Upper lobe of right lung (tissue), 1 donor: ENCODE results near the gene P3H3. TPM values are rescaled to one million over a fixed set of nuclear protein-coding genes. Genes with fewer than 3 reads are reported as not detected.

Experiments
- ATAC-seq: fragments of 200-7000 bp; cut with Tn5 transposase; one replicate; pipeline ENCODE4 v1.9.1; 2020; ENCODE audit warnings: mild to moderate bottlenecking, moderate library complexity
- DNase-seq: peaks from one replicate; pipeline ENCODE4 v3.0.0-alpha.2; 2020
- H3K27ac ChIP-seq: fragments of 200-600 bp; one replicate; pipeline ENCODE4 v1.8.0; 2022
- H3K27me3 ChIP-seq: fragments of 200-600 bp; one replicate; pipeline ENCODE4 v1.8.0; 2022; ENCODE audit warnings: mild to moderate bottlenecking
- H3K36me3 ChIP-seq: fragments of 200-600 bp; one replicate; pipeline ENCODE4 v1.8.0; 2022
- H3K4me1 ChIP-seq: fragments of 200-600 bp; one replicate; pipeline ENCODE4 v1.8.0; 2022
- H3K4me3 ChIP-seq: fragments of 200-600 bp; one replicate; pipeline ENCODE4 v1.8.0; 2022; ENCODE audit warnings: mild to moderate bottlenecking
- H3K9me3 ChIP-seq: fragments of 200-600 bp; one replicate; pipeline ENCODE4 v1.8.0; 2022
- CTCF ChIP-seq: fragments of 200-600 bp; IDR thresholded peaks from one replicate; pipeline ENCODE4 v1.8.0; 2022; ENCODE audit warnings: antibody characterized with exemption
- intact Hi-C: fragments of 100-400 bp; cut with DNase I; formaldehyde crosslinking; loops from one replicate; pipeline ENCODE4 v1.11.0; 2022
- total RNA-seq: library from RNA; stranded (reverse); fragmentation: NEBNext Ultra II Directional; extraction: Animal tissue kit (Norgen Biotek cat#: 25700); gene quantifications from one replicate; pipeline ENCODE4 v1.2.1, GENCODE V29; 2021
- donor health status: DM: no; HTN: yes; CAD: no; lungs with severe emphysema.

Gene P3H3
- total RNA-seq, 1 donor from 2014 or later: 9.7 TPM

DNA sequence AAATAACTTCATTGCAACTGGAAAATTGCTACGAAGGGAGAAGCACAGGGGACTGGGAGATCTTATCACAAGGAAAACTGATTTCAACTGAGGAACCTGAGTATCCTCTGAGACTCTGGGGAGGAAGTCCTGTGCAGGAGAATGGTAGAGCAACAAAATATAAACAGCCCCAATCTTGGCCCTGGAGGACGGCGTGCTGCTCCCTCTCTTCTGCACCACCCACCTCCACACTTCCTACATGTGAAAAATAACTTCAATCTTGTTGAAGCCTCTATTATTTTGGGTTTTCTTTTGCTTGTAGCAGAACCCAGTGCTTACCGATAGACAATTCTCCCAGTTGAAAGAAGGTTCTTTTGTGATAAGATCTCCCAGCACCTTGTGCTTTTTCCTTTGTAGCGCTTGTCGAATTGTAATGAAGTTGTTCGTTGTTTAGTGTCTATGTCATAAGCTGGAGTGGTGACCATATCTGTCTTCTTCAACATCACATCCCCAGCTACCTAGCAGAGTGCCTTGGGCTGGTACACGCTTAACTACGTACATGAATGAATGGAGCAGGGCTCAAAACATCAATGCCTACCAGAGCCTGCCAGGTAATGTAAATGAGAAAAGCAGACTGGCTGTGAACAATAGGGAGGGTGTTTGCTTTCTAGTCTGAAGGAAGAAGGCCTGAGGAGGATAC, 41.7 kb upstream of the P3H3 start:
- intact Hi-C loops: no loop called here
- ATAC-seq (no peak), DNase-seq (no peak)
- no peaks in the 10 kb centered on the region for H3K36me3 ChIP-seq
- TF ChIP-seq CTCF: no peak
- H3K27me3 ChIP-seq: no peaks in the 10 kb centered on the region
- H3K4me3 ChIP-seq: no peak overlapping the region
- H3K4me1 ChIP-seq: peaks cover 22% of the 10 kb centered on the region
- H3K9me3 ChIP-seq: no peaks in the 10 kb centered on the region
- H3K27ac ChIP-seq: no peak overlapping the region

GRCh38 chr12:6787309-6787708, 40.9 kb upstream of the P3H3 start:
- no peak for DNase-seq
- no peaks in the 10 kb centered on the region for H3K36me3 ChIP-seq

GRCh38 chr12:6788972-6789924, 39.0 kb upstream of the P3H3 start, which contains the start of gene CD4:
Gene CD4, plus strand, starts transcription at chr12:6789528. Its CDS starts 10,611 bp downstream, at chr12:6800139.
- no peaks in the 10 kb centered on the region for H3K27me3 ChIP-seq
- TF ChIP-seq CTCF: no peak
- peak; percentile 83 for ATAC-seq
- H3K27ac ChIP-seq: peak within 1 kb of the TSS; percentile 85
- peak; percentile 78 for DNase-seq
- peaks cover 36% of the 10 kb centered on the region for H3K4me1 ChIP-seq
- intact Hi-C loops: no loop called here
- no peaks in the 10 kb centered on the region for H3K36me3 ChIP-seq
- peak within 1 kb of the TSS; percentile 55 for H3K4me3 ChIP-seq
- H3K9me3 ChIP-seq: no peaks in the 10 kb centered on the region

More at GRCh38 chr12:6787309-6787708, 40.9 kb upstream of the P3H3 start:
- H3K4me3 ChIP-seq: no peak overlapping the region
- intact Hi-C loops: no loop called here
- ATAC-seq: no peak
- no peaks in the 10 kb centered on the region for H3K9me3 ChIP-seq
- H3K4me1 ChIP-seq: peaks cover 26% of the 10 kb centered on the region
- no peak overlapping the region for H3K27ac ChIP-seq
- no peak for TF ChIP-seq CTCF
- no peaks in the 10 kb centered on the region for H3K27me3 ChIP-seq

DNA sequence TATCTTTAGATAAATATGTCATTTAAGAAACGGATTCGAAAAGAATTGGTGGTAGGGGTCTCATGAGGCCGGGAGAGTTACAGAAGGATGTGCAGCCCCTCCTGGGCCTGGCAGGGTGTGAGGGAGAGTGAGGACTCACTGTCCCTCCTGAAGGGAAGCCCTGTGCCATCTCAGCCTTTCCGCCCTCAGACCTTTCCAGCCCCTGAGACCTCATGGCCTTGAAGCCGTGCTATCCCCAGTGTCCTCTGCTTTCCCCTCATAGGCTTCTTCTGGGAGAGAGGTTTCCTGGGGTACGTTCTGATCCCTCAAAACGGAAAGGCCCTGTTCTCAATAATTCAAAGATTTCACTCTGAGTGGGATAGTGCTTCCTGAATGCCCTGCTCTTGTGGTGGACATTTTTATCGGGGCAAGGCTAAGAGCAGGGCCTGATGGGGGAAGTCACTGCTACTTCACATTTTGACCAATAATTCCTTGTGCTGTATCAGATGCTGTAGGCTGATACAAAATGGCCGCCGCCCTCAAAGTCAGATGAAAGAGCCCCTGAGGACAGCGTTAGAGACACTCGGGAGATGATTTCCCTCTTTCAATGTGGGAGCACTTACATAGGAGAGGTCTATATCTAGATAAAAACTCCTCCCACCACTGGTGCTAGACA, 37.6 kb upstream of the P3H3 start:
- peaks cover 36% of the 10 kb centered on the region for H3K4me1 ChIP-seq
- H3K36me3 ChIP-seq: peaks cover 7% of the 10 kb centered on the region
- peak overlapping the region; percentile 55 for H3K4me3 ChIP-seq
- peak overlapping the region; percentile 85 for H3K27ac ChIP-seq
- DNase-seq (no peak), ATAC-seq (peak; percentile 30)
- intact Hi-C loops: no loop called here
- H3K9me3 ChIP-seq: no peaks in the 10 kb centered on the region
- TF ChIP-seq CTCF: no peak
- no peaks in the 10 kb centered on the region for H3K27me3 ChIP-seq

DNA sequence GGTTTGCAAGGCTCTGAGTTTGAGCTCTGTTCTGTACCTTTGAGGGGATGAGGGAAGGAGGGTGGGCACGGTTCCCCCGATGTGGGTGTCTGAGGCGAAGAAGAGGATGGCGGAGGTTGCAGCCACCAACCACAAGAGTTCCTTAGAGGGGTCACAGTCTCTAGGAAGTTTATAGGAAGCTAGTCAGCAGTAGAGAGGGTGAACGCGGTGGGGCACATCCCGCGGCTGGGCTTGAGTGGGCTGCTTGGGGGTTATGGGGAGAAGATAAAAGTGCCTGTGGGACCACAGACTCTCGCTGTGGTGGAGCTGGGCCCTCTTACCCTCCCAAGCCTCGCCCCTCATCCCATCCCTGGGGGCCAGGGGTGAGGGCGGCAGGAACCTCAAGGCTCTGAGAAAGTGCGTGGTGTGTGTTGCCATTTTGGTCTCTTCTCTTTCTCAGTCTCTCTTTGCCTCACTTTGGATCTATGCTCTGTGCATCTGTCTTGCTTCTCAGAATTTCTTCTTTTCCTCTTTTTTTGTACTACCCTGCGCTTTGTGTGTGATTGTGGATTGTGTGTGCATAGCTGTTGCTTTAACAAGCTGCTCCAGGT, 36.2 kb upstream of the P3H3 start:
- TF ChIP-seq CTCF: no peak
- Histone ChIP-seq H3K27me3 (no peaks in the 10 kb centered on the region), H3K4me3 (peak overlapping the region; percentile 55), H3K36me3 (peaks cover 8% of the 10 kb centered on the region), H3K27ac (peak overlapping the region; percentile 82), H3K9me3 (no peaks in the 10 kb centered on the region), H3K4me1 (peaks cover 33% of the 10 kb centered on the region)
- peak; percentile 3 for ATAC-seq
- intact Hi-C loops: no loop called here
- DNase-seq: no peak
